Left forelimb (tissue), 1 donor: ENCODE results near the gene DCN.
A peak's percentile ranks its signal among the peaks of the same experiment; 100 is the strongest.
"Not testable (repeated sequence)": the region's sequence is repeated elsewhere in the genome, so short reads cannot be mapped to it uniquely, and the experiment has no call there.

ENCODE experiments used
- DNase-seq: peaks from one replicate; pipeline ENCODE4 v3.0.0-alpha.2; 2018; ENCODE audit warnings: low spot score

Gene DCN, protein sequence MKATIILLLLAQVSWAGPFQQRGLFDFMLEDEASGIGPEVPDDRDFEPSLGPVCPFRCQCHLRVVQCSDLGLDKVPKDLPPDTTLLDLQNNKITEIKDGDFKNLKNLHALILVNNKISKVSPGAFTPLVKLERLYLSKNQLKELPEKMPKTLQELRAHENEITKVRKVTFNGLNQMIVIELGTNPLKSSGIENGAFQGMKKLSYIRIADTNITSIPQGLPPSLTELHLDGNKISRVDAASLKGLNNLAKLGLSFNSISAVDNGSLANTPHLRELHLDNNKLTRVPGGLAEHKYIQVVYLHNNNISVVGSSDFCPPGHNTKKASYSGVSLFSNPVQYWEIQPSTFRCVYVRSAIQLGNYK

DNA sequence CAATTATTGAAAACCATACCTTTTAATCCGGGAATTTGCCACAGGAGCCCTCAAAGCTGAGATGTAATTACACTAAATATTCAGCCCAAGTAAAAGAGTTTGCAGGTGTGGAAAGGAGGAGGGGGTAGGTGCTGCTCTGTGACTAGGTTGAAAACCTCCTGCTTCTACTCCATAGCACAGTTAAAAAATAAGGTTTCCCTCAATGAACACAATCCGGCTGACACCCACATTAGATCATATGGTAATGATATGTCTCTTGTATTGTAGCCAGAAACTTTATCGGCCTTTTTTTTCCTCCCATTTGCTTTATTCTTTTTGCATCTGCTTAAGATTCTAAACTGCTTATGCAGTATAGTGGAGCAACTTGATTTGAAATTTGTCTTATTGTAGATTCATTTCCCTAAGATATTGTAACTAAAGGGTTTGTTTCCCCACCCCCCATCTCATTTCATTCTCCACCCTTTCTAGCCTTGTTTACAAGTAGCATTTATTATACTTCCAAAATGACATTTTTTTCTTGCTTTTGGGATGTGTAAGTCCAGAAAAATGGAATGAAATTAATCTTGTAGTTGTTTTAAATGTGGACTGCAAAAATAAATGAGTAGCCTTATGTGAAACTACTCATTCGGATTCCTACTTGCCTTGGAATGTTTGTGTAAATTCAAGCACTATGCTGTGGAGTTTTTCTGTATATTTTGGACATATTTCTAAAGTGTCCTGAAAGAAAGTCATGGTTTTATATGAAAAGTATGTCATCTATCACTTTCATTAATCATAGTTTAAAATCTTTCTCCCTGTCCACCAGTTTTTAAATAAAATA, at the start of gene DCN:
TSS of gene DCN (minus strand) at position 182 of the 820 bp plus-strand sequence. CDS start 4,265 bp downstream, outside the sequence.
- peak; percentile 66 for DNase-seq

DNA sequence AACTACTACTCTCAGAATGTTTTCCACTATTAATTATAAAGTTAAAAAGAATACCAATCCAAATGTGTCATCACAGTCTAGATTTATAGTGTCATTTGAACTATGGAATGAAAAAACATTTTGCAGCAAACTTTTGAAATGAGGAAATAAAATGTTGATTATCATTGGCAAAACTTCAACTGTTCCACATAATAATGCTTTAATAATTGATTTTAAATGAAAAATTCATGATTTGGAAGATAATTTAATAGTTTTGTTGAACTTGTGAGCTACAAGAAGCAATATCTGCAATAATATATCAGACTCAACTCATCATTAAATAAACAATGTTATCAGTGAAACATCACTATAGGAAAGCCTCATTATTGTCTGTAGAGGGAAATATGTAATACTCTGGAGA, 48.2 kb upstream of the DCN start:
- no peak for DNase-seq

DNA sequence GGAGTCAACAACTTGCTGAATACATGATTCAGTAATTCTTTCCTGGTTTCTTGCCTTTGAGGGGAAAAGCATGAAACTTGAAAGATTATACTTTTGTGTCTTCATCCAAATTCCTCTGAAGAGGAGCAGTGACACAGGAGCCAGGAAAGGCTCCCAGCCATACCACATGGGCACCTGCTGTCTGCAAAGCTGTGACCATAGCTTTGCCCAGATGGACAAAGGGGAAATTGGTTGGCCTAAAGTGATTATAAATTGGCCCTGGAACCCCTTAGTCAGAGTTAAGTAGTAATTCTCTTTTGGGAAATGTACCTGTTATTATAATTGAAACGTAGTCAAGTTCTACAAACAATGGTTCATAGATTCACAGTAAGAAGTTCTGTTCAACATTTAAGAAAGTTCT, 44.3 kb upstream of the DCN start:
- DNase-seq = no peak

DNA sequence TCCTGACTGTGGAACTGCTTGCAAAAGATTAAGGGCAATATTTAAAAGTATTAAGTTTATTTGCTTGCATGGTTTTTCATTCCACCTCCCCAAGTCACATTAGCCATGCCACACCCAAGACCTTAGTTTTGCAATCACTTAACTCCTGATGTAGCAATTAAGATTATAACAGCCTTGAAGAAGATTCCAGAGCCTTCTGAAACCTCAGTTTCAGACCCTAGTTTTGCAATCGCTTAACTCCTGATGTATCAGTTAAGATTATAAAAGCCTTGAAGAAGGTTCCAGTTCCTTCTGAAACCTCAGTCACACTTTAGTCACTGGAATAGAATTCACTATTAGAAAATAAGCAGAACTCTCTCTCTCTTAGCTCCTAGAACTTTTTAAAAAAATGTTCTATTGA, 42.7 kb upstream of the DCN start:
- DNase-seq = no peak

DNA sequence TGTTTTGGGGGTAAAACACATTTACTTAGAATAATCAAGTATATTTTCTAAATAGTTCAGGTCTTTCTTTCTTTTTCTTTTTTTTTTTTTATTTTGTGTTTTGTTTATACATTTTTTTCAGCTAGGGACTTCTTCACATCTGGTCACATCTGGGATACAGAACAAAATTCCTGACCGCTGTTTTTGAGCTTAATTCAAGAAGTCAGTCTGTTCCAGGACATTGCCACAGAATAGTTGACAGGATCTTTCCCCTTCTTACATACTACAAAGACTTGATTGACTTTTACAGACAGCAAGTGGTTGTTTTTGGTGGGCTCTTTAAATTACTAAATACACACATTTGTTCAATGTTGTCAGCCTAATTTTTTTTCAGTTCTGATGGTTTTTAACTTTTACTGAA, 41.8 kb upstream of the DCN start:
- no peak for DNase-seq

DNA sequence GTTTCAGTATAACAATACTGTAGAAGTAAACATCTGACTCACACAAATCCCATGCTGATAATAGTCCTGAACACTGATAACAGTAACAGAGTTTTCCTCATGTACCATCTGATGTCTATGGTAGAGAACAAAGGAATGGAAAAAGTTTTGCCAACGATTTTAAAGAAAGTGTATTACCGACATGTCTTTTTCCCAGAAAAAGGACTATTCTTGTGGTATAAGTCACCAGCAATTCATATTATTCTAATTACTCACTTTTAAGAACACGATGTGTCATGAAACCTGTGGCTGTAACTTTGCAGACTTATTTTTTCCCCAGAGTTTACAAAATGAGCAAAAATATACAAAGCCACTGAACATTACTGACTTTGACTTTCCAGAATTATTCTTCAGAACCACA, 40.1 kb upstream of the DCN start:
- DNase-seq = no peak

DNA sequence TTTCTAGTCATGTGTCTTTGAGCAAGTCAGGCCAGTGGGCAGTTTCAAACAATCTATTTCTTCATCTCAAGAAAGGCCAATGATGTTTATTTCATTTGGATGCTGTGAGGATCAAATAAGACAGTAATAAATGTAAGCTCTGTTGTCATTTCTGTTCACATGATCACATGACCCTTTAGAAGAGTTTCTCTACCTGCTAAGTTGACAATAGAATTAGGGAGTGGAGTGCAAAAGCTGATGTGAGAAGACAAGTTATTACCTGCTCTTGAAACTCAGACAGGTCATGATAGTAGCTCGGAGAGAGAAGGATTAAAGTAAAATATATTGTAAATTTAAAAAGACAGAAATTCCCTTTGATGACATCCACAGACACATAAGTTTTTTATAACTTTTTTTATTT, 37.3 kb upstream of the DCN start:
- no peak for DNase-seq

DNA sequence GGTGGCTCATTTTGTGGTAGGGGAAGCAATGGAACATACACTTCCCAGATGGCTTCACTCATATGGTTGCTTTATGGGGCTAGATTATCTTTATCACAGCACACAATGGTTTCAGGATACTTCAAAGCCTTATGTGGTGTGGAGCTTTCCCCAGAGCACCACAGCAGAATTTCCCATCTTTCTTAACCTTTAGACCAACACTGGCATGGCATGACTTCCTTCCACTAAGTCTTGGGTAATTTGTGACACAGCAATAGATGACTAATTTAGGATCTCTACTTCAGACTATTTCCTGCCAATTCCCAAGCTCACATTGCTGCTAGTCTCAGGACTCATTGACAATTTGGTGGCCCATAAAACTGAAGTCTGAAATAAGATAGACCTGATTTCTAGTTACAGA, 36.9 kb upstream of the DCN start:
- no peak for DNase-seq

DNA sequence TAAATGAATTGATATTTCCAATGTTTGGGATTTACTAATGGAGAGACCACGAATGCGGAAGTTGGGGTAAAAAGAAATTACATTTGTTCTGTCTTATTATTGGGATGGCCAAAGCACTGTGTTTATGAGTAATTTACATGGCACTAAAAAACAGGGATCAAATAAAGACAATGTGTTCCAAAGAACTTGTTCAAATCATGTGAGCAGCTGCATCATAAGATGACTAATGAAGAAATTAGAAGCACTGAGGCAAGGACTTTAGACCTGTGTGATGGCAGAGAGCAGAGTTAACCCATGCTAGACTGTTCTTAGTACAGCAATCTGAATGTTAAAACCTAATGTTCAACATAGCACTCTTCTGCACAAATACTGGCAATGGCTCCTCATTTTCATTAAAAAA, 34.3 kb upstream of the DCN start:
- DNase-seq = no peak

DNA sequence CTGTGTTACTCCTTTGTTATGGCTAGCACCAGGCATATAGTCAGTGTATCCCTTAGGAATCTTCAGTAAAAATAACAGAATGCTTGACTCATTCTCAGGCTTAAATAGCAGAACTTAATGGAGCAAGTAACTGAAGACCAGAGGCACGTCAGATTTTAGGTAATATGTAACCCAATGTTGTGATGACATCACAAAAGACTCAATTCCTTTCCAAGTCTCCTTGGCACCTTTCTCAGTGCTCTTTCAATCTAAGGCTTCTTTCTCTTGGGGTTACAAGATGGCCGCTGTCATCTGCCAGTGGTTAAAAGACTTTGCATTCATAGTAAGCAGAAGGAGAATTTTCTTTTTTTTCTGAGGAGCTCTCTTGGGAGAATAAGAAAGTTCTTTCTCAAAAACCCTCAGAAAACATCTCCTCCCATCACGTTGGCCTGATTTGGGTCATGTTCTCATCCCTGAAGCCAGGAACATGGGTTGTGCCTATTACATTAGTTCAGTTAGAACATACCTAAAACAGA, 33.4 kb upstream of the DCN start:
- DNase-seq = no peak

DNA sequence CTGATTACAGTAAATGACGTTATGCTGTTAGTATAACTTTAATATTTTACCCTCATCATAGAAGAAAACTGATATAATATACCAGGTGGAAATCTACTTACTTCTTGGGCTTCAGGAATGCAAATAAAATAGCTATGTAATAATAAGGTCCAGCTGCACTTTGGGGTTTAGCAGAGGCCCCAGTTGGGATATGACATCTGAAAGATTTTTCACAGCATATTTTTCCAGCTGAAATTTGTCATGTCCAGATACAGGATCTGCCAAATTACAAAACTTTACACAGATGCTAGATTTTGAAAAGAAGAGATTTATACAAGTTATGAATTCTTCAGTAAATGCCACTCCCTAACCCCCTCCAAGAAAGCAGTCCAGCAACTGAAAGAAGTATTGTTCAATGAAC, 29.2 kb upstream of the DCN start:
- no peak for DNase-seq

DNA sequence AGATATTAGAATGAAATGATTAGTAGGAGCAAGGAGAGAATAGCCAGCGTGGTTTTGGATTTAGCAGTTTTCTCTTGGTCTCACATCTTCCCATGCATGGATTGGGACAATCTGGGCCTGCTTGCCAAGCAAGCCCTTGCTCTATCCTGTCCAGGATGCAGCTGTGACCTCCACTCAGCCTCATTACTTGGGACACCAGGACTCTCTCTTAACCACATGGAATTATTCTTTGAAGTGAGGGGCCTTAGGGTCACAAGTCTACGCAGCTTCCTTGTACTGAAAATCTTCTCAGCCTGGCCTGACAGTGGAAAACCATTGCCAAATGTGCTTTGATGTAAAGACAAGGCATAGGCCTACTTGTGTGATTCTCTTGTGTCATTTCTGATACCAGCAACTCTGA, 28.0 kb upstream of the DCN start:
- DNase-seq = no peak

DNA sequence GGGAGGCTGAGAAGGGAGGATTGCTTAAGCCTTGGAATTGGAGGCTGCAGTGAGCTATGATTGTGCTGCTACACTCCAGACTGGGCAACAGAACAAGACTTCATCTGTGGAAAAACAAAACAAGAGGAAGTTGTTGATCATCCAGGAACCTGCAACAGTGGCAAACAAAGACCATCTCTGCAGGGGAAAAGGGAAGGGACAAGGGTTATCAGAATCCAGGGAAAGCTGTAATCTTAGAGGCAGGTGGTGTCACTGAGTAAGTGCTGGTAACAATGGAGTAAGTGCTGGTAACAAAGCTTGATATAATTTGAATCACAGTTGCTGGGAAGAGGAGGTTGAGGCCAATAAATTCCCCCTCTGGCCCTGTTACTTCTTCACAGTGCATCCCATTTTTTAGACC, 27.5 kb upstream of the DCN start:
- DNase-seq = no peak

DNA sequence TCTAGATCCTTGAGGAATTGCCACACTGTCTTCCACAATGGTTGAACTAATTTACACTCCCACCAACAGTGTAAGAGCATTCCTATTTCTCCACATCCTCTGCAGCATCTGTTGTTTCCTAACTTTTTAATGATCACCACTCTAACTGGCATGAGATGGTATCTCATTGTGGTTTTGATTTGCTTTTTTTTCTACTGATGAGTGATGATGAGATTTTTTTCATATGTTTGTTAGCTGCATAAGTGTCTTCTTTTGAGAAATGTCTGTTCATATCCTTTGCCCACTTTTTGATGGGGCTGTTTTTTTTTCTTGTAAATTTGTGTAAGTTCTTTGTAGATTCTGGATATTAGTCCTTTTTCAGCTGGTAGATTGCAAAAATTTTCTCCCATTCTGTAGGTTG, 24.7 kb upstream of the DCN start:
- DNase-seq = not testable (repeated sequence)

DNA sequence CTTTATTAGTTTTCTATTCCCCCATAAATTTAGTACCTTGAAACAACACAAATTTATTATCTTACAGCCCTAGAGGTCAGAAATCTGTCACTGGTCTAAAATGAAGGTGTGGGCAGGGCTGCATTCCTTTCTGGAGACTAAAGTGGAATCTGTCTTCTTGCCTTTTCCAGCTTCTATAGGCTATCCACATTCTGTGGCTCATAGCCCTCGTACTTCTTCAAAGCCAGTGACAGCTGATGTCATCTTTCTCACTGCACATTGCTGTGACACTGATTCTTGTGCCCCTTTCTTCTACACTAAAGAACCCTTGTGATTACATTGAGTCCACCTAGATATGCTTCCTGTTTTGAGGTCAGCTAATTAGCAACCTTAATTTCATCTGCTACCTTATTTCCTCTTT, 23.2 kb upstream of the DCN start:
- DNase-seq = no peak

DNA sequence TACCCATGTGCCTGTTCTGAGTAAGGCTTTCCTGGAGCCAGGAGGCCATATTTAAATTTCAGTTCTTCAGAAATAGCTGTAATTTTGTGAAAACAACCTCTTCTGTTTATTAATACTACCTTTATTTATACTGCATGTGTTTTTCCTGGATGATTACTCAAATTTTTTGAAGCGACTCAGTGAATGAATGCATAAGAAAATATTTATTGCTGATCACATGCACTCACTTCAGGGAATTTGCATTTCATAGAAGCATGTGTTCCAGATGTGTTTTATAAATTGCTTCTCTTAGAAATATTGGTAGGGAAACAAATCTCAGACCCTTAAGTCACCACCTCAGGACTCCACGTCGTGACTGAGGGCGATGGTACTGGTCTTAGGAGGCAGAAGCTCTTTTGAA, 21.8 kb upstream of the DCN start:
- DNase-seq = no peak

DNA sequence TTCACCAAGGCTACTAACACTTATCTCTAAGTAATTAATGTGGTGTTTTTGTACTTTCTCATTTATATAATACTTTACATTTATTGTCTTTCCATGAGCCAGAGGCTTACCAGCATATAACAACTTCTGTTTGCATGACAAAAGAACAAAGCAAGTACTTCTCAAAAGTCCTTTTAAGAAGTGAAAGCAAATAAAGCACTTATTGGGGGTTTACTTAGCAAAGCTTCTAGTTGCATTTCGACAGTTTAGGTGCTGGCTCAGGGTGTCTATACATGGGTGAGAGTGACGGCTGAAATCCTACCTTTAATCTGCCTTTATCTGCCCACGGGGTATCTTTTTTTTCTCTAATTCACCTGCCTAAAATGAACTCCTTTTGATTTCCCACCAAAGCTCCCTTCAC, 21.0 kb upstream of the DCN start:
- no peak for DNase-seq

DNA sequence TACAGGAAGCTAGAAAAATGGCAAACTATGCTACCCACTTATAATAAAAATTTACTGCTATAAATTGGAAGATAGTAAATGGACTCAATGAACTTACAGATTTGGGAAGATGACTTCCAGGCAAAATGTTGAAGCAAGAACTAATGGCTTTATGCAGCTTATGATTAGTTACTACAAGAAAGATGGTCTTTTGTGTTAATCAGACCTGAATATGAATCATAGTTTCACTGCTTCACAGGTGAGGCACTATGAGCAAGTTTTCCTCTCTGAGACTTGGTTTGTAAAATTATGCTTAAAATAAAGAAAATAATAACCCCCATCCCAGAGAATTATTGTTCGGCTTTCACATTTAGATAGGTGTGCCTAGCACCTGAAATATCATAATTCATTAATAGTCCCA, 19.8 kb upstream of the DCN start:
- no peak for DNase-seq

DNA sequence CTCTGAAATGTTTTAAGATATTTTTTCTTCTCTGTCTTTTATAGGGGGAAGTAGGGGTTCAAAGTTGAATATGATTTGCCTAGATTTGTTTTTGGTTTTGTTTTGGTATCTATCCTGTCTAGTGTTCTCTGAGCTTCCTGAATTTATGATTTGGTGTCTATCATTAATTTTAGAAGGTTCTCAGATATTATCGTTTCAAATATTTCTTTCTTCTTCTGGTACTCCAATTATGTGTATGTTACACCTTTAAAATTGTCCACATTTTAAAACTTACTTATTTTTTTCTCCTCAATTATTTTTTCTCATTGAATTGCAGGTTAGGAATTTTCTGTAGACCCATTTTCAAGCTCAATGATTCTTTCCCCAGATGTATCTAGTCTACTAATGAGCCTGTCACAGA, 13.8 kb upstream of the DCN start:
- DNase-seq = no peak

DNA sequence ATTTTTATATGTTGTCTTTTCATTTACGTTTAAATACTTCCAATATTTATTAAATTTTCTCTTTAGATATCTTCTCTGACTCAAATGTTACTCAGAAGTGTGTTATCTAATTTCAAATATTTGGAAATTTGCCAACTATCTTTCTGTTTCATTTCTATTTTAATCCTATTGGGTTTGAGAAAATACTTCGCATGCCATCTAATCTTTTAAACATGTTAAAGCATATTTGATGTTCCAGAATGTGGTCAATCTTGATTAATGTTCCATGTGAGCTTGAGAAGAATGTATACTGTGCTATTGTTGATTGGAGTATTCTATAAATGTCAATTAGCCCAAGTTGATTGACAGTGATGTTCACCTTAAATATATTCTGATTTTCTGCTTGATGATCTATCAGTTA, 11.9 kb upstream of the DCN start:
- DNase-seq = no peak

DNA sequence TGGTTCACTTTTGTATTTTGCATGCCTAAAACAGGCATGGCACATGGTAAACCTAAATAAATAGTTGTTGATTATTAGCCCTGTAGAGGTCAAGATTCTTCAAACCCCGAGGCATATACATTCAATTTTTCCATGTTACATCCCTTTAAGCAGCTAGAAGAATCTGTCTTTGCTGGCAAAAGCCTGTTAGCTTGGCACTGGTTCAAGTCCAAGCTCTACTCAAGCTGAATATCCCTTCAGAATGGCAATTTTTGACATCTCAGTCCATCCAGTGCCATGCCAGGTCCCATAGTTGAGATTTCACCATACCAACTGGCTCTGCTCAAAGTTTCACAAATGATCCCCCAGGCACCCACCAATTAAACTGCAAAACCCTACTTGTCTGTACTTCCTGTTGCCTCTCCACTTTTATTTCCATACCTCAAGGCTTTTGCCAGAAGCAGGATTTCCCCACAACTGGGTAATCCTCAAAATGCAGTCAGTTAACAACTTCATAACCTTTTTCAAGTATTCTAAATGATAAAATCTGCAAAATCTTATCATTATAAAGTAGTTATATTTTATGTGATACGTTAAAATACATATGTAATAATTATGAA, 9.0 kb upstream of the DCN start:
- DNase-seq = no peak

DNA sequence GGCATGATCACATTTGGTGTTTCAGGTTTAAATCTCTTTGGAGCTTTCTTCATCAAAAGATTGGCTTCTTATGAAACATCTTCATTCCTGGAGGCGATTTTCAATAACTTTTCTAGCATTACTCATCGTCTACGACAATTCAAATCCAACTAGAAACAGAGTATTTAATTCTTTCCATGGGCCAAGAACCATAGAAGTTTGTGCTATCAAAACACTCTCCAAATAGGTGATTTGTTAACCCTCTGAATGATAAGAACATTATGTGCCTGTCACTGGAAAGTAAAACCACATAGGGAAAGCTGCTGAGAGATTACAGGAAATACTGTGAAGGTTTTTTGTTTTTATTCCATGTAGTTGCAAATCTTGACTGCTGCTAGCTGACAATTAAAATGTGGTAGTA, 6.9 kb upstream of the DCN start:
- no peak for DNase-seq

DNA sequence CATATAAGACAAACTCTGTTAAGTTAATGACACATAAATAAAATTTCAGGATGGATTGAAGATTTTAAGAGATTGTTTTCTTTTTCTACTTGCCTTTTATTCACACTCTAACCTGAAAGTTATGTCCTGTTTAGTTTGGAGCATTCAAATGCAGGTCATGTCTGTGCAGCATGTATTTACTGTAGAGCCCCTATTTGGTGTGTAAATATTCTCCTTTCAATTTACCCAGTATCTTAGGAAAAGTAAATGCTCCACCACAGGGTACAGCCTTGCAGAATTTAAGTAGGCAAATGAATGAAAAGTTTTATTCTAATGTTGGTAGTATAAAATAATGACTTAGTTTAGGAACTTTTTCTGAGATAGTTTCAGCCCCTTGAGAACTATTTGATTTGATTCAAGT, 6.2 kb upstream of the DCN start:
- no peak for DNase-seq
